ENCODE measurements around the gene LGALS7. TPM values are rescaled to one million over a fixed set of nuclear protein-coding genes. Genes with fewer than 3 reads are reported as not detected.

The LGALS7 gene
- polyA plus RNA-seq, 1 donor: 0.42 TPM

DNA sequence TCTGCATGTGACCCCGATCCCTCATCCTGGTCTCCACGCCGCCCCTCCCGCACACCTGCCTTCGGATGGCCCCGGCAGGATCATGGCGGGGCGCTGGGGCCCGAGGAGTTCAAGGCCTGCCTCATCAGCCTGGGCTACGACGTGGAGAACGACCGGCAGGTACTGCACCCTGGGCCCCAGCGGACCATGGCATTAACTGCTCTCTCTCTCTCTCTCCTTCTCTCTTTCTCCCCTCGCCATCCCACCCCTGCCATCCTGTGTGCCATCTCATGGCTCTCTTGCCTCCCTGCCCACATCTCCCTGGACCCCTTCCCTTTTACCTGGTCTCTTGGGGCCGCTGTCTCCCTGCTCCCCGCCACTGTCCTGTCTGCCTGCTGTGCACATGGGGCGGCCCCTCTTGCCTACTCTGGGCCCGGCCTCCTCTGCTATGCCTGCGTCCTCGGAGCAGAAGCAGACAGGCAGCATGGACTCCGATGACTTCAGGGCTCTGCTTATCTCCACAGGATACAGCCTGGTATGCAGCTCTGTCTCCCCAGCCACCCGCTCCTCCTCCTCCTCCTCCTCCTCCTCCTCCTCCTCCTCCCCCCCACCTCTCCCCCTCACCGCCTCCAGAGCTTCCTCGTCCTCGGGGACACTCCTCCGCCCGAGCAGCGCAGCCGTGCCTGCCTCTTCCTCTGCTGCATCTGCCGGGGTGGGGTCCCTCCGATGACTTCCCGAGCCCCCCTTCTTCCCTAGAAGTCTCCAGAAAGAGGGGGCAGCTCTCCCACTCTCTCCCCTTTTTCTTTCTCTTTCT, 45.3 kb downstream of the LGALS7 start:
- DNase-seq (ENCODE audit: low read depth): no peak

GRCh38 chr19:38727306-38727867, 45.9 kb downstream of the LGALS7 start:
- DNase-seq (ENCODE audit: low read depth): no peak

GRCh38 chr19:38726761-38727301, 46.5 kb downstream of the LGALS7 start:
- DNase-seq (ENCODE audit: low read depth): no peak

DNA sequence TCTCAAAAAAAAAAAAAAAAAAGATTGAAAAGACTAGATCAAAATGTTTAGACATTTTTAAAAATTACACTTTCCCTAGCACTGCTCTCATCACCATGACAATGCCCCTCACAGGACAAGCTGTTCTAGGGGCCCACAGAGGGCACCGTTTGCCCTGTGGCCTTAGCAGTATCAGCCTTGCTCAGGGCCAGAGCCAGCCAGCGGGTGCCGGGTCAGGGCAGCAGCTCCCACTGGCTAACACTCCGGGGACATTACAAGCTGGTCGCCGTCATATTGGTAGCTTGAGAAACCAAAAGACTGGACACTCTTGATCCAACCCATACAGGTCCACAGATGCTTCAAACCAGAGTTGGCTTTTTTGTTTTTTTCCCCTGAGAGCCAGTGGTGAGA, 47.0 kb downstream of the LGALS7 start:
- DNase-seq (ENCODE audit: low read depth): no peak

DNA sequence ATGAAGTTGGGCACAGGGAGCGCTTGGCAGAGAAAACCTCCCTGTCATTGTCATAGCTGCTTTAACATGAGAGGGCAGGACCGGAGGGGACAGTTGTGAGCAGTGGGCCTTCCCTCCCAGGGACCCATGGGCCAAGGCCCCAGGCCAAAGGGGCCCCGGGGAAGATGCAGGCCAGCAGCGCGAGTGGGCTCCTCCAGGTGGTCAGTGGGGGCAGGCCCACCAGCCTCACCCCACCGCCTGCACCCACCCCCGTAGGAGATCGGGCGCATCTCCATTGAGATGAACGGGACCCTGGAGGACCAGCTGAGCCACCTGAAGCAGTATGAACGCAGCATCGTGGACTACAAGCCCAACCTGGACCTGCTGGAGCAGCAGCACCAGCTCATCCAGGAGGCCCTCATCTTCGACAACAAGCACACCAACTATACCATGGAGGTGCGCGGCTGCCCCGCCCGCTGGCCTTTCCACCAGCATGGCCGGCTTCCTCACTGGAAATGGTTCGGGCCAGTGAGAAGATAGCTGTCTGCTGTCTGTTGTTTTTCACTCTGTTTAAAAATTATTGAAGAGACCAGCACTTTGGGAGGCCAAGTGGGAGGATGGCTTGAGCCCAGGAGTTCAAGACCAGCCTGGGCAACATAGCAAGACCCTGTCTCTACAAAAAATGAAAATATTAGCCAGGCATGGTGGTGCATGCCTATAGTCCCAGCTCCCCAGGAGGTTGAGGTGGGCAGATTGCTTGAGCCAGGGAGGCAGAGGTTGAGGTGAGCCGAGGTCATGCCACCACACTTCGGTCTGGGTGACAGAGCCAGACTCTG, 47.6 kb downstream of the LGALS7 start:
- no peak for DNase-seq (ENCODE audit: low read depth)

DNA sequence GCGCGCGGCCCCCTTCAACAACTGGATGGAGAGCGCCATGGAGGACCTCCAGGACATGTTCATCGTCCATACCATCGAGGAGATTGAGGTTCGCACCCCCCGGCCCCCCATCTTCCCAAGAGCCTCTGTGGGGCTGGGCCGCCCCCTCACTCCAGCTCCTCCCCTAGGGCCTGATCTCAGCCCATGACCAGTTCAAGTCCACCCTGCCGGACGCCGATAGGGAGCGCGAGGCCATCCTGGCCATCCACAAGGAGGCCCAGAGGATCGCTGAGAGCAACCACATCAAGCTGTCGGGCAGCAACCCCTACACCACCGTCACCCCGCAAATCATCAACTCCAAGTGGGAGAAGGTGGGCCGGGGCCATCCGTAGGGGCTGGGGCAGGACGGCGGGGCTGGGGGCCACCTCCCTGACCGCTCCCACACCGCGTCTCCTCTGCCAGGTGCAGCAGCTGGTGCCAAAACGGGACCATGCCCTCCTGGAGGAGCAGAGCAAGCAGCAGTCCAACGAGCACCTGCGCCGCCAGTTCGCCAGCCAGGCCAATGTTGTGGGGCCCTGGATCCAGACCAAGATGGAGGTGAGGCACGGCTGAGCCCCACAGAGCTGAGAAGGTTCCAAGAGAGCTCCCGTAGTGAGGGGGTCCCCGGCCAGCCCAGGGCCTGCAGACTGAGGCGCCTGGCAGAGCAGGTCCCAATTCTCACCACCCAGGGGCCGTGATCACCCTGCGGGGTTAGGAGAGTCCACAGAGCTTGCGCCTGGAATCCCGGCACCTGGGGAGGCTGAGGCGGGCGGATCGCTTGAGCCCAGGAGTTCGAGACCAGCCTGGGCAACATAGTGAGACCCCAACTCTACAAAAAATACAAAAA, 49.1 kb downstream of the LGALS7 start:
- no peak for DNase-seq (ENCODE audit: low read depth)

GRCh38 chr19:38723606-38723965, 49.7 kb downstream of the LGALS7 start:
- DNase-seq (ENCODE audit: low read depth): no peak

GRCh38 chr19:38722947-38723605, 50.2 kb downstream of the LGALS7 start:
- no peak for DNase-seq (ENCODE audit: low read depth)

GRCh38 chr19:38721979-38722773, 51.1 kb downstream of the LGALS7 start:
- no peak for DNase-seq (ENCODE audit: low read depth)

DNA sequence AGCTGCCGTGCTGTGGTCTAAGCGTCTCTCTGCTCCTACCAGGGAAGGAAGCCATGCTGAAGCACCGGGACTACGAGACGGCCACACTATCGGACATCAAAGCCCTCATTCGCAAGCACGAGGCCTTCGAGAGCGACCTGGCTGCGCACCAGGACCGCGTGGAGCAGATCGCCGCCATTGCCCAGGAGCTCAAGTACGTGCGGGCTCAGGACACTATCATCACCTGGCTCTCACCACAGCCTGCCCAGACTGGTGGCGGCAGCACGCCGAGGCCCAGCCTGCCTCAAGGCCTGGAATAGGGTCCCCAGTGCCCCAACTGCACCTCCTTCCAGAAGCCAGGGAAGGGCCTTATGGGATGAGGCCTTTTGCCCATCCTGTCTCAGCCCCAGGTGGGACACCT, 51.8 kb downstream of the LGALS7 start:
- DNase-seq (ENCODE audit: low read depth): no peak

Other genes with a start within 250 kb of the LGALS7 start
- 13.6 TPM for gene MAP4K1, start 155.6 kb downstream of the LGALS7 start, polyA plus RNA-seq (ENCODE audit: insufficient read length)
- 363 TPM for gene EIF3K, start 154.3 kb downstream of the LGALS7 start, polyA plus RNA-seq (ENCODE audit: insufficient read length)
- 177 TPM for gene ACTN4, start 125.9 kb downstream of the LGALS7 start, polyA plus RNA-seq (ENCODE audit: insufficient read length)
- 0.92 TPM for gene CAPN12, start 29.0 kb downstream of the LGALS7 start, polyA plus RNA-seq (ENCODE audit: insufficient read length)
- not detected for gene LGALS7B, start 15.7 kb upstream of the LGALS7 start, polyA plus RNA-seq (ENCODE audit: insufficient read length)
- 0.99 TPM for gene LGALS4, start 39.4 kb upstream of the LGALS7 start, polyA plus RNA-seq (ENCODE audit: insufficient read length)
- 118 TPM for gene ECH1, start 58.3 kb upstream of the LGALS7 start, polyA plus RNA-seq (ENCODE audit: insufficient read length)
- gene HNRNPL, start 76.5 kb upstream of the LGALS7 start, polyA plus RNA-seq (ENCODE audit: insufficient read length): 226 TPM
- gene RINL, start 104.8 kb upstream of the LGALS7 start, polyA plus RNA-seq (ENCODE audit: insufficient read length): 9.6 TPM
- 104 TPM for gene SIRT2, start 126.1 kb upstream of the LGALS7 start, polyA plus RNA-seq (ENCODE audit: insufficient read length)
- gene NFKBIB, start 126.5 kb upstream of the LGALS7 start, polyA plus RNA-seq (ENCODE audit: insufficient read length): 9.6 TPM
- 5.9 TPM for gene CCER2, start 138.7 kb upstream of the LGALS7 start, polyA plus RNA-seq (ENCODE audit: insufficient read length)
- gene SARS2, start 157.2 kb upstream of the LGALS7 start, polyA plus RNA-seq (ENCODE audit: insufficient read length): 24.1 TPM
- 18.5 TPM for gene MRPS12, start 157.4 kb upstream of the LGALS7 start, polyA plus RNA-seq (ENCODE audit: insufficient read length)
- gene FBXO17, start 202.2 kb upstream of the LGALS7 start, polyA plus RNA-seq (ENCODE audit: insufficient read length): 30.9 TPM